Progenitor cell of endocrine pancreas (in vitro differentiated cells): ENCODE results near the gene SCRG1. TPM values are rescaled to one million over a fixed set of nuclear protein-coding genes. Genes with fewer than 3 reads are reported as not detected.

ENCODE experiments used
- DNase-seq: peaks from one replicate; pipeline ENCODE4 v3.0.0; 2021; ENCODE audit warnings: low spot score; ENCODE audit not compliant: unreplicated experiment
- H3K27ac Mint-ChIP-seq: 2 replicates; pipeline ENCODE4 v1.8.0; 2021; ENCODE audit warnings: mild to moderate bottlenecking, moderate library complexity, mixed read lengths
- H3K27me3 Mint-ChIP-seq: 2 replicates; pipeline ENCODE4 v1.8.0; 2021; ENCODE audit warnings: mixed read lengths
- H3K36me3 Mint-ChIP-seq: 2 replicates; pipeline ENCODE4 v1.8.0; 2022; ENCODE audit warnings: mixed read lengths; ENCODE audit not compliant: insufficient read depth
- H3K4me1 Mint-ChIP-seq: 2 replicates; pipeline ENCODE4 v1.8.0; 2021; ENCODE audit warnings: low read depth, mixed read lengths
- H3K4me3 Mint-ChIP-seq: 2 replicates; pipeline ENCODE4 v1.8.0; 2021; ENCODE audit warnings: low read depth, mild to moderate bottlenecking, moderate library complexity, mixed read lengths
- H3K9me3 Mint-ChIP-seq: 2 replicates; pipeline ENCODE4 v1.8.0; 2021; ENCODE audit warnings: low read depth, mixed read lengths
- CTCF ChIP-seq: fragments of 200-600 bp; sonication (generic); IDR thresholded peaks from one replicate; pipeline ENCODE4 v1.5.0; 2021; ENCODE audit warnings: antibody characterized with exemption, mild to moderate bottlenecking; ENCODE audit not compliant: unreplicated experiment
- total RNA-seq: library from RNA; stranded (reverse); gene quantifications from 2 replicates; pipeline ENCODE4 v1.2.1, GENCODE V29; 2021

SCRG1 gene
- total RNA-seq, 1 donor from 2014 or later: not detected

- no peak overlapping the region for H3K4me3 Mint-ChIP-seq
- no peak overlapping the region for H3K27ac Mint-ChIP-seq
- no peak for TF ChIP-seq CTCF
- H3K27me3 Mint-ChIP-seq: no peaks in the 10 kb centered on the region
- H3K9me3 Mint-ChIP-seq: no peaks in the 10 kb centered on the region
- peaks cover 1% of the 10 kb centered on the region for H3K36me3 Mint-ChIP-seq
- peaks cover 5% of the 10 kb centered on the region for H3K4me1 Mint-ChIP-seq
- DNase-seq: no peak
Measured at GRCh38 chr4:173418639-173419038, 19.7 kb upstream of the SCRG1 start.

GRCh38 chr4:173417833-173418232 lies 18.9 kb upstream of the SCRG1 start:
- H3K27me3 Mint-ChIP-seq: no peaks in the 10 kb centered on the region
- H3K4me3 Mint-ChIP-seq: no peak overlapping the region
- H3K36me3 Mint-ChIP-seq: peaks cover 1% of the 10 kb centered on the region
- no peak for TF ChIP-seq CTCF
- no peak for DNase-seq
- H3K27ac Mint-ChIP-seq: no peak overlapping the region
- no peaks in the 10 kb centered on the region for H3K9me3 Mint-ChIP-seq
- peaks cover 5% of the 10 kb centered on the region for H3K4me1 Mint-ChIP-seq

- peaks cover 2% of the 10 kb centered on the region for H3K36me3 Mint-ChIP-seq
- no peak for DNase-seq
- no peaks in the 10 kb centered on the region for H3K9me3 Mint-ChIP-seq
- TF ChIP-seq CTCF: no peak
- H3K4me1 Mint-ChIP-seq: peaks cover 5% of the 10 kb centered on the region
- peak overlapping the region; percentile 50 for H3K27ac Mint-ChIP-seq
- H3K27me3 Mint-ChIP-seq: no peaks in the 10 kb centered on the region
- no peak overlapping the region for H3K4me3 Mint-ChIP-seq
Measured at GRCh38 chr4:173415885-173416653, 17.2 kb upstream of the SCRG1 start.

GRCh38 chr4:173415092-173415491 lies 16.2 kb upstream of the SCRG1 start:
- no peaks in the 10 kb centered on the region for H3K9me3 Mint-ChIP-seq
- peaks cover 2% of the 10 kb centered on the region for H3K36me3 Mint-ChIP-seq
- no peak for DNase-seq
- no peak for TF ChIP-seq CTCF
- H3K27me3 Mint-ChIP-seq: no peaks in the 10 kb centered on the region
- H3K4me3 Mint-ChIP-seq: no peak overlapping the region
- no peak overlapping the region for H3K27ac Mint-ChIP-seq
- peaks cover 2% of the 10 kb centered on the region for H3K4me1 Mint-ChIP-seq

GRCh38 chr4:173414456-173414855 lies 15.5 kb upstream of the SCRG1 start:
- TF ChIP-seq CTCF: no peak
- Mint-ChIP-seq H3K27ac (no peak overlapping the region), H3K27me3 (no peaks in the 10 kb centered on the region), H3K4me3 (no peak overlapping the region), H3K4me1 (peaks cover 2% of the 10 kb centered on the region), H3K9me3 (no peaks in the 10 kb centered on the region), H3K36me3 (peaks cover 2% of the 10 kb centered on the region)
- no peak for DNase-seq
